Measurements from ENCODE around the gene PGC. TPM values are rescaled to one million over a fixed set of nuclear protein-coding genes. Genes with fewer than 3 reads are reported as not detected.

The PGC gene
- total RNA-seq, 1 donor from 2014 or later = not detected

DNA sequence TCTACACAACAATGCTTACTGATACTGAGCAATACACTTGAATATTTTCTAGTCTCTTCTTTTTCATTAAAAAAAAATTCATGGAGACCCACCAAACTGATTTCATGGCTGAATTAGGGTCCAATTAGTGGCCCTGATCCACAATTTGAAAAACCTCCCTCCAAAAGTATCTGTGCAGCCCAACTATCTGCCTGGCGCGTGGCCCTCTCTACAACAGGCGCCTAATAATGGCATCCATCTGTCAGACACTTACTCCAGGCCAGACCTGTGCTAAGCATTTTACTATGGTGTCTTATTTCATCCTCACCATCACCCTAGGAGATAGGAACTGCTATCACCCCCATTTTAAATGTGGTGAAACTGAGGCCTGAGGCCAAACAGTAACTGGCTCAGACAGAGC lies 25.8 kb downstream of the PGC start:
- H3K36me3 ChIP-seq (ENCODE audit: control insufficient read depth, insufficient read depth, low read length) = no peaks in the 10 kb centered on the region
- no peak for DNase-seq (ENCODE audit: low read depth)
- no peaks in the 10 kb centered on the region for H3K27me3 ChIP-seq (ENCODE audit: control insufficient read depth, insufficient read depth, low read length)
- no peak overlapping the region for H3K4me3 ChIP-seq (ENCODE audit: low read depth, low read length)
- TF ChIP-seq CTCF (IDR thresholded peaks at IDR 0.05; ENCODE audit: insufficient read depth, low read length, poor library complexity, severe bottlenecking) = no peak

DNA sequence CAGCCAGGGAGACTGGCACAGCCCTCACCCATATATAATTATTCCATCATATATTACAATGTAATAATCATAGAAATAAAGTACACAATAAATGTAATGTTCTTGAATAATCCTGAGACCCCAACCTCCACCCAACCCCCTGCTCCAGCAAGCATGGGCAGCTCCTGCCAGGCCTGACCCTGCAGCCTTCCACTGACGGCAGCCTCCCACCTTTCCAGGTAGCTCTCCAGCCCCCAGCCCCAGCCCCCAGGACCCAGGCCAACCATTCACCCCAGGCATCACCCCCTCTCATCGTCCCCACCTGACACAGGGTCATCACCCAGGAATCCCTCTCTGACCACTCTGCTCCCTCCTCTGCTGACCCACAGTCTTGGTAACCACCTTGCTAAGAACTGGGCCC lies 26.4 kb downstream of the PGC start:
- Histone ChIP-seq H3K36me3 (ENCODE audit: control insufficient read depth, insufficient read depth, low read length) (no peaks in the 10 kb centered on the region), H3K27me3 (ENCODE audit: control insufficient read depth, insufficient read depth, low read length) (no peaks in the 10 kb centered on the region), H3K4me3 (ENCODE audit: low read depth, low read length) (no peak overlapping the region)
- DNase-seq (ENCODE audit: low read depth) = no peak
- no peak for TF ChIP-seq CTCF (IDR thresholded peaks at IDR 0.05; ENCODE audit: insufficient read depth, low read length, poor library complexity, severe bottlenecking)

- Histone ChIP-seq H3K4me3 (ENCODE audit: low read depth, low read length) (no peak overlapping the region), H3K27me3 (ENCODE audit: control insufficient read depth, insufficient read depth, low read length) (no peaks in the 10 kb centered on the region), H3K36me3 (ENCODE audit: control insufficient read depth, insufficient read depth, low read length) (no peaks in the 10 kb centered on the region)
- DNase-seq (ENCODE audit: low read depth) = no peak
- no peak for TF ChIP-seq CTCF (IDR thresholded peaks at IDR 0.05; ENCODE audit: insufficient read depth, low read length, poor library complexity, severe bottlenecking)
These were observed 27.0 kb downstream of the PGC start for GRCh38 chr6:41720262-41720620.

GRCh38 chr6:41719436-41720261 lies 27.5 kb downstream of the PGC start:
- Histone ChIP-seq H3K36me3 (ENCODE audit: control insufficient read depth, insufficient read depth, low read length) (no peaks in the 10 kb centered on the region), H3K27me3 (ENCODE audit: control insufficient read depth, insufficient read depth, low read length) (no peaks in the 10 kb centered on the region), H3K4me3 (ENCODE audit: low read depth, low read length) (no peak overlapping the region)
- no peak for DNase-seq (ENCODE audit: low read depth)
- no peak for TF ChIP-seq CTCF (IDR thresholded peaks at IDR 0.05; ENCODE audit: insufficient read depth, low read length, poor library complexity, severe bottlenecking)

DNA sequence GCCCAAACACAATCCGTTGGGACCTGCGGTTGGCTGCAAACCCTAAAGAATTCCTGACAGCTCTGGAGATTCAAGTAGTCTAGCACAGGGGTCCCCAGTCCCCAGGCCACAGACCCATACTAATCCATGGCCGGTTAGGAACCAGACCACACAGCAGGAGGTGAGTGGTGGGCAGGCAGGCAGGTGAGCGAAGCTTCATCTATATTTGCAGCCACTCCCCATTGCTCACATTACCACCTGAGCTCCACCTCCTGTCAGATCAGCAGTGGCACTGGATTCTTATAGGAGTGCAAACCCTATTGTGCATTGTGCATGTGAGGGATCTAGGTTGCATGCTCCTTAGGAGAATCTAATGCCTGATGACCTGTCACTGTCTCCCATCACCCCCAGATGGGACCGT lies 28.4 kb downstream of the PGC start:
- H3K4me3 ChIP-seq (ENCODE audit: low read depth, low read length) = no peak overlapping the region
- no peaks in the 10 kb centered on the region for H3K36me3 ChIP-seq (ENCODE audit: control insufficient read depth, insufficient read depth, low read length)
- H3K27me3 ChIP-seq (ENCODE audit: control insufficient read depth, insufficient read depth, low read length) = no peaks in the 10 kb centered on the region
- no peak for DNase-seq (ENCODE audit: low read depth)
- no peak for TF ChIP-seq CTCF (IDR thresholded peaks at IDR 0.05; ENCODE audit: insufficient read depth, low read length, poor library complexity, severe bottlenecking)

GRCh38 chr6:41717392-41717736 lies 29.8 kb downstream of the PGC start:
- H3K27me3 ChIP-seq (ENCODE audit: control insufficient read depth, insufficient read depth, low read length) = no peaks in the 10 kb centered on the region
- no peak overlapping the region for H3K4me3 ChIP-seq (ENCODE audit: low read depth, low read length)
- no peak for DNase-seq (ENCODE audit: low read depth)
- H3K36me3 ChIP-seq (ENCODE audit: control insufficient read depth, insufficient read depth, low read length) = no peaks in the 10 kb centered on the region
- TF ChIP-seq CTCF (IDR thresholded peaks at IDR 0.05; ENCODE audit: insufficient read depth, low read length, poor library complexity, severe bottlenecking) = no peak

All from kidney epithelial cell (primary cell).